GM12878 (cell line): ENCODE data around the gene IL17B. TPM values are rescaled to one million over a fixed set of nuclear protein-coding genes. Genes with fewer than 3 reads are reported as not detected.

Experiments
- ATAC-seq: fragments of 200-7000 bp; cut with Tn5 transposase; 3 replicates; pipeline ENCODE4 v1.9.1; 2020; ENCODE audit warnings: mild to moderate bottlenecking, moderate library complexity
- BruUV-seq: library from RNA; stranded (reverse); fragments of 400-500 nt; replicated peaks from 2 replicates; lab custom pipeline; 2021; lab: Mats Ljungman, UMichigan
- CTCF ChIA-PET: fragments of 300-600 bp; sonication (Branson Sonifier 250); formaldehyde crosslinking; extraction: SDS; loops from one replicate; lab custom pipeline; 2021; ENCODE audit warnings: inconsistent platforms; lab: Yijun Ruan, JAX
- POLR2A ChIA-PET: fragments of 350-600 bp; formaldehyde crosslinking; extraction: SDS; loops from one replicate; lab custom pipeline; 2021; ENCODE audit warnings: inconsistent platforms; lab: Charles Lee
- RAD21 ChIA-PET: fragments of 300-600 bp; sonication (Branson Sonifier 250); formaldehyde crosslinking; loops from one replicate; lab custom pipeline; 2023; ENCODE audit warnings: antibody characterized with exemption; ENCODE audit not compliant: unreplicated experiment; lab: Charles Lee
- SMC1A ChIA-PET: fragments of 300-600 bp; sonication (Branson Sonifier 250); formaldehyde crosslinking; loops from one replicate; lab custom pipeline; 2023; ENCODE audit not compliant: unreplicated experiment, uncharacterized antibody; lab: Charles Lee
- DNase-seq: peaks from one replicate; pipeline ENCODE4 v3.0.0-alpha.2; 2011; ENCODE audit warnings: low read depth, low spot score
- FAIRE-seq: peaks from 3 replicates; lab custom pipeline; 2011; peaks lifted over from hg19 to GRCh38; lab: Jason Lieb, UNC
- H2AFZ ChIP-seq: 2 replicates; pipeline ENCODE4 v1.6.0; 2011; ENCODE audit warnings: low read depth, low read length, control low read depth; ENCODE audit not compliant: control insufficient read depth
- H3K27ac ChIP-seq: 2 replicates; pipeline ENCODE4 v1.5.1; 2011; ENCODE audit warnings: control low read depth; ENCODE audit not compliant: control insufficient read depth, insufficient read depth
- H3K27me3 ChIP-seq, 2 experiments: replicated peaks in 1 of 2; 2 replicates each; pipeline versions ENCODE4 v1.6.0 to v1.6.1; 2011; ENCODE audit warnings: low read length in 1 of 2; ENCODE audit not compliant: control insufficient read depth in 2 of 2, insufficient read depth in 2 of 2
- H3K36me3 ChIP-seq, 2 experiments: 2 replicates each; pipeline ENCODE4 v1.5.1; 2011; ENCODE audit warnings: low read length in 1 of 2; ENCODE audit not compliant: control insufficient read depth in 2 of 2, insufficient read depth in 2 of 2
- H3K4me1 ChIP-seq: 2 replicates; pipeline ENCODE4 v1.6.1; 2011; ENCODE audit warnings: mild to moderate bottlenecking, low read length, moderate library complexity, mixed read lengths; ENCODE audit not compliant: control insufficient read depth, insufficient read depth
- H3K4me2 ChIP-seq: 2 replicates; pipeline ENCODE4 v1.6.0; 2011; ENCODE audit warnings: control low read depth; ENCODE audit not compliant: control insufficient read depth, insufficient read depth
- H3K4me3 ChIP-seq: fragments of 200-600 bp; sonication (generic); 2 replicates; pipeline ENCODE4 v1.5.1; 2016
- H3K79me2 ChIP-seq: 2 replicates; pipeline ENCODE4 v1.6.0; 2011; ENCODE audit warnings: low read length; ENCODE audit not compliant: control insufficient read depth, insufficient read depth
- H3K9ac ChIP-seq: 2 replicates; pipeline ENCODE4 v1.8.0; 2011; ENCODE audit warnings: low read length, control low read depth, mixed read lengths; ENCODE audit not compliant: control insufficient read depth, insufficient read depth
- H3K9me3 ChIP-seq: replicated peaks from 3 replicates; pipeline ENCODE4 v1.5.1; 2011; ENCODE audit warnings: mild to moderate bottlenecking, low read length; ENCODE audit not compliant: control insufficient read depth, insufficient read depth
- H4K20me1 ChIP-seq: 2 replicates; pipeline ENCODE4 v1.6.0; 2011; ENCODE audit not compliant: control insufficient read depth, insufficient read depth
- ASH2L ChIP-seq: fragments of 300-600, 200-600 bp; sonication (generic); IDR thresholded peaks from 2 replicates; pipeline ENCODE4 v1.6.1; 2017; ENCODE audit warnings: low read depth, mild to moderate bottlenecking, borderline replicate concordance
- CBFB ChIP-seq: IDR thresholded peaks from 2 replicates; pipeline ENCODE4 v1.6.1; 2016; ENCODE audit warnings: antibody characterized with exemption, low read depth
- FOXM1 ChIP-seq: IDR thresholded peaks from 2 replicates; pipeline ENCODE4 v1.6.1; 2012; ENCODE audit warnings: low read depth, mild to moderate bottlenecking, inconsistent platforms, low read length, moderate library complexity
- LARP7 ChIP-seq: fragments of 450-650 bp; IDR thresholded peaks from 2 replicates; pipeline ENCODE4 v1.6.1; 2017; ENCODE audit warnings: mild to moderate bottlenecking
- MLLT1 ChIP-seq: fragments of 450-650 bp; IDR thresholded peaks from 2 replicates; pipeline ENCODE4 v1.6.1; 2016; ENCODE audit warnings: mild to moderate bottlenecking
- POLR2A ChIP-seq: IDR thresholded peaks from 2 replicates; pipeline ENCODE4 v1.6.1; 2011; ENCODE audit warnings: low read depth, mild to moderate bottlenecking, low read length
- REST ChIP-seq: IDR thresholded peaks from 2 replicates; pipeline ENCODE4 v1.6.1; 2012; ENCODE audit warnings: mild to moderate bottlenecking, low read depth, low read length
- SKIL ChIP-seq: fragments of 450-650 bp; IDR thresholded peaks from 2 replicates; pipeline ENCODE4 v1.6.1; 2017; ENCODE audit warnings: mild to moderate bottlenecking, low read depth, inconsistent platforms; ENCODE audit not compliant: poor library complexity, severe bottlenecking
- WGBS: methylation state at CpG from one replicate; pipeline ENCODE4 v1.1.6; 2016; ENCODE audit warnings: low lambda C conversion rate; ENCODE audit not compliant: insufficient replicate concordance, insufficient coverage; ENCODE audit errors: missing lambda C conversion rate; 5-methylcytosine and 5-hydroxymethylcytosine counted together
- in situ Hi-C: fragments of 300-500 bp; cut with MboI; formaldehyde crosslinking; loops from 9 replicates; pipeline ENCODE4 v1.14.3; 2018; ENCODE audit warnings: mixed read lengths
- intact Hi-C: fragments of 100-400 bp; cut with micrococcal nuclease; formaldehyde crosslinking; loops from one replicate; pipeline ENCODE4 v1.14.2; 2022; ENCODE audit not compliant: unreplicated experiment
- polyA plus RNA-seq, 11 experiments: library from polyadenylated mRNA; depleted of rRNA in 4 of 11; unstranded in 6 of 11; stranded (reverse) in 5 of 11; fragments of >200 nt; fragmentation: Nextera tagmentation in 4 of 11; fragmentation: Illumina TruSeq in 1 of 11; extraction: Ambion mirVana in 4 of 11; extraction: Trizol in 1 of 11; gene quantifications; 1 replicate in 1 of 11; 2 replicates in 10 of 11; pipeline versions ENCODE4 v1.2.1 to v1.2.3, GENCODE V29; 2011 to 2016; ENCODE audit warnings: inconsistent platforms in 2 of 11, missing spikeins in 2 of 11, low read depth in 1 of 11
- total RNA-seq, 4 experiments: library from RNA; depleted of rRNA in 3 of 4; stranded (reverse); fragments of >200 nt in 3 of 4; fragmentation: Illumina TruSeq in 1 of 4; extraction: Trizol in 1 of 4; gene quantifications; 2 replicates each; pipeline versions ENCODE4 v1.2.1 to v1.2.3, GENCODE V29; 2013 to 2021
- TF ChIP-seq, protein P1 (sequence below): fragments of 450-650 bp; IDR thresholded peaks from 2 replicates; pipeline ENCODE4 v1.6.1; 2018; ENCODE audit warnings: borderline replicate concordance, mild to moderate bottlenecking; ENCODE audit not compliant: partially characterized antibody
- TF ChIP-seq, protein P2 (sequence below): fragments of 450-650 bp; IDR thresholded peaks from 2 replicates; pipeline ENCODE4 v1.6.1; 2017; ENCODE audit warnings: mild to moderate bottlenecking

IL17B gene
- total and polyA plus RNA-seq, 10 of the 15 experiments (the other 5 are each of a cell fraction or from before 2014, with no cell fraction given) = not detected

DNA sequence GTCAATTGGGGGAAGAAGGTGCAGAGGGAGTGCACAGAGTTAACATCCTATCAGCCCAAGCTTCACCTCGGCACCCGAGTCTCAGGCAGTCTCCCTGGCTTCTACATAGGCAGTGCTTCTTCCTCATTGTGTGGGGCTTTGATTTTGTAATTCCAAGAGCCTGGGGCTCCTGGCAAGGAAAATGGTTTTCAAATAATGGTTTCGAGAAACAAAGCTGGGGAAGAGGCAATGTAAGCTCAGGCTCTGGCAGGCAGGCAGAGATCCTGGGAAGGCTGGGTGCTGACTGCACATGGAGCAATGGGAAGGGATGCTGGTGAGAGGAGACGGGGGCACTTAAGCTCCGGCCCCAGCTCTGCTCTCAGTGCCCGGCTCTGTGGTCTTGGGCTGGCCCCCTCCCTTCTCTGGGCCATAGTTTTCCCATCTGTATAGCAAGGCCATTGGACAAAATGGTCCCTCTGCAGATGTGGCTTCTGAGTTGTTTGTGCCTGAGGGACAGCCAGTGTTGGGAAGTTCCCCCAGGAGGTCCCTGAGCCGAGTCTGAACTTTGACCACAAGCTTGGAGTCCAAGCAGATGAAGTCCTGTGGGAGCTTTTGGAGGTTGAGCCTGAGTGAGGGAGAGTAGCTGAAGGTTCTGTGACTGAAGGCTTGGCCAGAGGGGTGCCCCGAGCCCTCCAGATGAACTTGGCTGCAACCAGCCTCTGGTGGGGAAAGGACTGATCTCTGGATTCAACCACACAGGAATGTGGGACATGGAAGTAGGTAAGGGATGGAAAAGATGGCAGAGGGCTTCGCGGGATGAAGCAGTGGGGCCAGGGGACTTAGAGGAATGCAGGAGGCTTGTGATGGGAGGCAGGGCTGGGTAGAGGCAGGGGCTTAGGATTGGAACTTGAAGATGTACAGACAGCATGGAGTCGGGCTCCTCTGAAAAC, 28.5 kb upstream of the IL17B start:
- no peak for DNase-seq
- no peak overlapping the region for H2AFZ ChIP-seq
- intact Hi-C loops = no loop called here
- no peaks in the 10 kb centered on the region for H3K36me3 ChIP-seq
- ChIA-PET RAD21 (no interaction called here), SMC1A (interaction anchor here (1.0 to 1.1 kb wide), 2 partner anchors 8 to 29 kb away, joined by 3 read pairs; no protein-coding TSS in a partner anchor), CTCF (interaction anchor here (0.6 to 1.4 kb wide), 4 partner anchors 12 to 675 kb away, joined by 3 to 7 read pairs (median 3); no protein-coding TSS in a partner anchor), POLR2A (interaction anchor here (0.9 kb wide), 1 partner anchor 8 kb away, joined by 4 read pairs; no protein-coding TSS in a partner anchor)
- H3K4me1 ChIP-seq = no peaks in the 10 kb centered on the region
- H4K20me1 ChIP-seq = no peaks in the 10 kb centered on the region
- no peaks in the 10 kb centered on the region for H3K9me3 ChIP-seq
- BruUV-seq = no TSS peak
- 27% methylated on average over 11 of the region's 11 CpGs for WGBS
- no peak overlapping the region for H3K27ac ChIP-seq
- FAIRE-seq = no peak
- no peak overlapping the region for H3K9ac ChIP-seq
- in situ Hi-C loops = no loop called here
- no peak for ATAC-seq
- no peak overlapping the region for H3K4me3 ChIP-seq
- peaks cover 0 to 2% of the 10 kb centered on the region in 2 experiments; a peak in 2 of 4 replicates for H3K27me3 ChIP-seq
- no peak overlapping the region for H3K4me2 ChIP-seq
- H3K79me2 ChIP-seq = no peaks in the 10 kb centered on the region
- TF ChIP-seq POLR2A = no peak
- no peak for TF ChIP-seq ASH2L
- no peak for TF ChIP-seq CBFB
- no peak for TF ChIP-seq LARP7
- TF ChIP-seq, protein P1, sequence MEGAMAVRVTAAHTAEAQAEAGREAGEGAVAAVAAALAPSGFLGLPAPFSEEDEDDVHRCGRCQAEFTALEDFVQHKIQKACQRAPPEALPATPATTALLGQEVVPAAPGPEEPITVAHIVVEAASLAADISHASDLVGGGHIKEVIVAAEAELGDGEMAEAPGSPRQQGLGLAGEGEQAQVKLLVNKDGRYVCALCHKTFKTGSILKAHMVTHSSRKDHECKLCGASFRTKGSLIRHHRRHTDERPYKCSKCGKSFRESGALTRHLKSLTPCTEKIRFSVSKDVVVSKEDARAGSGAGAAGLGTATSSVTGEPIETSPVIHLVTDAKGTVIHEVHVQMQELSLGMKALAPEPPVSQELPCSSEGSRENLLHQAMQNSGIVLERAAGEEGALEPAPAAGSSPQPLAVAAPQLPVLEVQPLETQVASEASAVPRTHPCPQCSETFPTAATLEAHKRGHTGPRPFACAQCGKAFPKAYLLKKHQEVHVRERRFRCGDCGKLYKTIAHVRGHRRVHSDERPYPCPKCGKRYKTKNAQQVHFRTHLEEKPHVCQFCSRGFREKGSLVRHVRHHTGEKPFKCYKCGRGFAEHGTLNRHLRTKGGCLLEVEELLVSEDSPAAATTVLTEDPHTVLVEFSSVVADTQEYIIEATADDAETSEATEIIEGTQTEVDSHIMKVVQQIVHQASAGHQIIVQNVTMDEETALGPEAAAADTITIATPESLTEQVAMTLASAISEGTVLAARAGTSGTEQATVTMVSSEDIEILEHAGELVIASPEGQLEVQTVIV = no peak
- no peak for TF ChIP-seq SKIL
- TF ChIP-seq FOXM1 = no peak
- TF ChIP-seq MLLT1 = no peak
- TF ChIP-seq, protein P2, sequence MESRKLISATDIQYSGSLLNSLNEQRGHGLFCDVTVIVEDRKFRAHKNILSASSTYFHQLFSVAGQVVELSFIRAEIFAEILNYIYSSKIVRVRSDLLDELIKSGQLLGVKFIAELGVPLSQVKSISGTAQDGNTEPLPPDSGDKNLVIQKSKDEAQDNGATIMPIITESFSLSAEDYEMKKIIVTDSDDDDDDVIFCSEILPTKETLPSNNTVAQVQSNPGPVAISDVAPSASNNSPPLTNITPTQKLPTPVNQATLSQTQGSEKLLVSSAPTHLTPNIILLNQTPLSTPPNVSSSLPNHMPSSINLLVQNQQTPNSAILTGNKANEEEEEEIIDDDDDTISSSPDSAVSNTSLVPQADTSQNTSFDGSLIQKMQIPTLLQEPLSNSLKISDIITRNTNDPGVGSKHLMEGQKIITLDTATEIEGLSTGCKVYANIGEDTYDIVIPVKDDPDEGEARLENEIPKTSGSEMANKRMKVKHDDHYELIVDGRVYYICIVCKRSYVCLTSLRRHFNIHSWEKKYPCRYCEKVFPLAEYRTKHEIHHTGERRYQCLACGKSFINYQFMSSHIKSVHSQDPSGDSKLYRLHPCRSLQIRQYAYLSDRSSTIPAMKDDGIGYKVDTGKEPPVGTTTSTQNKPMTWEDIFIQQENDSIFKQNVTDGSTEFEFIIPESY = no peak
- no peak for TF ChIP-seq REST
